Endodermal cell (in vitro differentiated cells): Measurements from ENCODE around the gene OR2B2. TPM values are rescaled to one million over a fixed set of nuclear protein-coding genes. Genes with fewer than 3 reads are reported as not detected.

ENCODE experiments used
- DNase-seq: peaks from one replicate; pipeline ENCODE4 v3.0.0-alpha.2; 2017
- H3K27ac ChIP-seq: 2 replicates; pipeline ENCODE4 v1.5.1; 2013; ENCODE audit warnings: mild to moderate bottlenecking, low read depth, low read length, moderate library complexity
- H3K27me3 ChIP-seq: 2 replicates; pipeline ENCODE4 v1.6.1; 2013; ENCODE audit warnings: mild to moderate bottlenecking, low read length, moderate library complexity; ENCODE audit not compliant: insufficient read depth, control insufficient read depth, poor library complexity, severe bottlenecking
- H3K36me3 ChIP-seq: 2 replicates; pipeline ENCODE4 v1.7.0; 2013; ENCODE audit warnings: mild to moderate bottlenecking, low read length, moderate library complexity; ENCODE audit not compliant: control insufficient read depth, insufficient read depth
- H3K4me1 ChIP-seq: one replicate; pipeline ENCODE4 v1.7.0; 2013; ENCODE audit warnings: low read length; ENCODE audit not compliant: control insufficient read depth, insufficient read depth
- H3K4me3 ChIP-seq: 2 replicates; pipeline ENCODE4 v1.5.1; 2013; ENCODE audit warnings: mild to moderate bottlenecking, low read length, moderate library complexity
- H3K9ac ChIP-seq: 2 replicates; pipeline ENCODE4 v1.6.1; 2013; ENCODE audit warnings: mild to moderate bottlenecking, low read length, moderate library complexity; ENCODE audit not compliant: poor library complexity, severe bottlenecking; ENCODE audit errors: extremely low read depth
- H3K9me3 ChIP-seq: 2 replicates; pipeline ENCODE4 v1.6.1; 2013; ENCODE audit warnings: mild to moderate bottlenecking, low read length, moderate library complexity; ENCODE audit not compliant: control insufficient read depth
- H3K27ac Mint-ChIP-seq: 2 replicates; pipeline ENCODE4 v1.8.0; 2020; ENCODE audit warnings: mixed read lengths
- H3K27me3 Mint-ChIP-seq: 2 replicates; pipeline ENCODE4 v1.8.0; 2021; ENCODE audit warnings: mild to moderate bottlenecking, mixed read lengths; ENCODE audit not compliant: insufficient read depth
- H3K36me3 Mint-ChIP-seq: 2 replicates; pipeline ENCODE4 v1.8.0; 2020; ENCODE audit warnings: low read depth, mixed read lengths
- H3K4me1 Mint-ChIP-seq: 2 replicates; pipeline ENCODE4 v1.8.0; 2020; ENCODE audit warnings: mixed read lengths
- H3K4me3 Mint-ChIP-seq: 2 replicates; pipeline ENCODE4 v1.8.0; 2020; ENCODE audit warnings: mild to moderate bottlenecking, moderate library complexity, mixed read lengths
- H3K9me3 Mint-ChIP-seq: 2 replicates; pipeline ENCODE4 v1.8.0; 2020; ENCODE audit warnings: mild to moderate bottlenecking, mixed read lengths
- CTCF ChIP-seq: fragments of 200-600 bp; sonication (generic); conservative IDR thresholded peaks from 2 replicates; pipeline ENCODE4 v1.5.0; 2021; ENCODE audit warnings: antibody characterized with exemption, mild to moderate bottlenecking
- WGBS, 2 experiments: methylation state at CpG; one replicate each; pipeline versions ENCODE4 v1.1.5 to v1.1.7; 2013; ENCODE audit warnings: missing lambda C conversion rate in 2 of 2, mixed read lengths in 1 of 2; ENCODE audit not compliant: insufficient coverage in 1 of 2, insufficient read length in 1 of 2; 5-methylcytosine and 5-hydroxymethylcytosine counted together
- total RNA-seq, 2 donors: library from RNA; stranded (reverse); fragmentation: NEBNext Ultra II Directional in 1 of 2; extraction: Animal tissue kit (Norgen Biotek cat#: 25700) in 1 of 2; gene quantifications; 2 replicates in 1 of 2; 3 replicates in 1 of 2; pipeline ENCODE4 v1.2.1, GENCODE V29; 2021

OR2B2 gene
- total RNA-seq, 2 donors from 2014 or later, result not detected

- DNase-seq, result peak; percentile 94
- Mint-ChIP-seq H3K4me3 (no peak overlapping the region), H3K9me3 (no peaks in the 10 kb centered on the region), H3K36me3 (no peaks in the 10 kb centered on the region), H3K4me1 (peaks cover 29% of the 10 kb centered on the region), H3K27ac (peak overlapping the region; percentile 97), H3K27me3 (no peaks in the 10 kb centered on the region)
- Histone ChIP-seq H3K27ac (peak overlapping the region; percentile 94), H3K4me1 (peaks cover 11% of the 10 kb centered on the region), H3K9me3 (no peaks in the 10 kb centered on the region), H3K27me3 (no peaks in the 10 kb centered on the region), H3K36me3 (no peaks in the 10 kb centered on the region), H3K9ac (peak overlapping the region; percentile 96), H3K4me3 (peak overlapping the region; percentile 92)
- WGBS, 2 experiments, result 0% methylated on average over 37 to 50 of the region's 50 CpGs
- no peak for TF ChIP-seq CTCF
These were observed 21.5 kb downstream of the OR2B2 start for GRCh38 chr6:27890445-27891319.

- Mint-ChIP-seq H3K4me1 (peaks cover 29% of the 10 kb centered on the region), H3K4me3 (no peak overlapping the region), H3K27ac (peak overlapping the region; percentile 97), H3K9me3 (no peaks in the 10 kb centered on the region), H3K27me3 (no peaks in the 10 kb centered on the region), H3K36me3 (no peaks in the 10 kb centered on the region)
- no peaks in the 10 kb centered on the region for H3K9me3 ChIP-seq
- peak overlapping the region; percentile 96 for H3K9ac ChIP-seq
- no peak for TF ChIP-seq CTCF
- no peaks in the 10 kb centered on the region for H3K27me3 ChIP-seq
- peak overlapping the region; percentile 94 for H3K27ac ChIP-seq
- WGBS, 2 experiments, result 3 to 8% methylated on average over 15 to 19 of the region's 19 CpGs
- H3K4me3 ChIP-seq, result peak overlapping the region; percentile 92
- H3K4me1 ChIP-seq, result peaks cover 11% of the 10 kb centered on the region
- peak; percentile 82 for DNase-seq
- no peaks in the 10 kb centered on the region for H3K36me3 ChIP-seq
These were observed 22.4 kb downstream of the OR2B2 start for GRCh38 chr6:27889628-27890444.

GRCh38 chr6:27889275-27889627 lies 22.9 kb downstream of the OR2B2 start:
- 10 to 16% methylated on average over 2 to 3 of the region's 3 CpGs for WGBS, 2 experiments

More at GRCh38 chr6:27889275-27889627, 22.9 kb downstream of the OR2B2 start:
- Histone ChIP-seq H3K27ac (no peak overlapping the region), H3K4me3 (peak overlapping the region; percentile 92), H3K9ac (no peak overlapping the region), H3K27me3 (no peaks in the 10 kb centered on the region), H3K9me3 (no peaks in the 10 kb centered on the region), H3K36me3 (no peaks in the 10 kb centered on the region), H3K4me1 (peaks cover 11% of the 10 kb centered on the region)
- TF ChIP-seq CTCF, result no peak
- H3K27me3 Mint-ChIP-seq, result no peaks in the 10 kb centered on the region
- H3K4me1 Mint-ChIP-seq, result peaks cover 31% of the 10 kb centered on the region
- no peak overlapping the region for H3K4me3 Mint-ChIP-seq
- H3K36me3 Mint-ChIP-seq, result no peaks in the 10 kb centered on the region
- H3K9me3 Mint-ChIP-seq, result no peaks in the 10 kb centered on the region
- no peak for DNase-seq
- H3K27ac Mint-ChIP-seq, result peak overlapping the region; percentile 97
